ENCODE results near the gene BCAS3.
A peak's percentile ranks its signal among the peaks of the same experiment; 100 is the strongest.

BCAS3 gene

DNA sequence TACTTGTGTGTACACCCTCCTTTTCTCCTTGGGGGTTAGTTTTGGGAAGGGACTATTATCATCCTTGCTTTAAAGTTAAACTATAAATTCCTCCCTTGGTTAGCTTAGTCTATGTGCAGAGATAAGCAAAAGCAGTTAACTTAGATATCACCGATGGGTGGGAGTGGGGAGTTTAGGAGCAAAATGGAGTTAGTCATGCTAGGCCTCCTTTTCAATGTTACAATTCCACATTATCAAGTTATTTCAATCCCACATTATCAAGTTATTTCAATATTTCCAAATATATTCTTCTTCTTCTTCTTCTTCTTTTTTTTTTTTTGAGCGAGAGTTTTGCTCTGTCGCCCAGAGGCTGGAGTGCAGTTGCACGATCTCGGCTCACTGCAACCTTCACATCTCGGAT, 1.7 kb upstream of the BCAS3 start:
- no peak for DNase-seq (ENCODE audit: low spot score)

DNA sequence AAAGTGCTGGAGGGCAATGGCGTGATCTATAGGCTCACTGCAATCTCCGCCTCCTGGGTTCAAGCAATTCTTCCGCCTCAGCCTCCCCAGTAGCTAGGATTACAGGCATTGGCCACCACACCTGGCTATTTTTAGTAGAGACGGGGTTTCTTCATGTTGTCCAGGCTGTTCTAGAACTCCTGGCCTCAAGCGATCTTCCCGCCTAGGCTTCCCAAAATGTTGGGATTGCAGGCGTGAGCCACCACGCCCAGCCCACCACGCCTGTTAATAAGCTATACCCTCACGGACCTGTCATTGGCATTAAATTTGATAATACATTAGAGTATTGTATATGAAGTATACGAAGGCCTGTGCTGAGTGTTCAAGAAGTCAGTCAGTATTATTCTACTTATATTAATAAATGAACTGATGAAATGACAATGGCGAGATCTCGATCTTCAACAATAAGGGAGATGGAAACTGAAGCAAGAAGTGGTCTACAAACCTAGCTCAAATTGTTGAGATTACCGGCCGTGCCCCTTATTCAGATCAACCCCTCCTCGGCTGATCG, 818 bp upstream of the BCAS3 start:
- DNase-seq (ENCODE audit: low spot score), result no peak

DNA sequence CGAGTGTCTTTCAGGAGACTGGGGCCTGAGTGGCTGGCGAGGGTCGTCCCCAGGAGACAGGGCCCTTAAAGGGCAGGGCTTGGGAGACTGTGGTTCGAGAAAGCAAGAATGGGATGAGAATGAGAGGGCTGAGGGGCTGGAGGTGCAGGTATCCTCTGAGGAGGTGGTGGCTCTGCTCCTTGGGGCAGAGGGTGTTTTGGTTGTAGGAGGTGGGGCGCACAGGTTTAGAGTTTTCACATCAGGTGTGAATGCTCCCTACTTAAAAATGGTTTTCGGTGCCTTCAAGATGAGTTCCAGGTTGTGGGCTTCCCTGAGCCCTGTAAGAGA, 430 bp downstream of the BCAS3 start:
- no peak for DNase-seq (ENCODE audit: low spot score)

DNA sequence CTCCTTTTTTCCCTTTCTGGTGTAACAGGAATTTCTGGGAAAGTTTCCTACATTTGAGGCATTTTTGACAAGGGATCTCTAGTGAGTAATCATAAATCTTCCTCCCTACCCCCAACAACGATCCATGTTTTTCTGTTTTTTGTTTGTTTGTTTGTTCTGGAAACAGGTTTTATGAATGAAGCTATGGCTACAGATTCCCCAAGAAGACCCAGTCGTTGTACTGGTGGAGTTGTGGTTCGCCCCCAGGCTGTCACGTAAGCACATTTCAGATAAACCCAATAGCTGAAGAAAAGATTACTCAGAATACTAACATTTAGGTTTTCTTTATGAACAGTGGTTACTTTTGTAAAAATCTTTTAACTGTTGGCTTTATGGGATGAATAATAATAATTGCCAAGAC, 1.6 kb downstream of the BCAS3 start:
- DNase-seq (ENCODE audit: low spot score), result no peak

DNA sequence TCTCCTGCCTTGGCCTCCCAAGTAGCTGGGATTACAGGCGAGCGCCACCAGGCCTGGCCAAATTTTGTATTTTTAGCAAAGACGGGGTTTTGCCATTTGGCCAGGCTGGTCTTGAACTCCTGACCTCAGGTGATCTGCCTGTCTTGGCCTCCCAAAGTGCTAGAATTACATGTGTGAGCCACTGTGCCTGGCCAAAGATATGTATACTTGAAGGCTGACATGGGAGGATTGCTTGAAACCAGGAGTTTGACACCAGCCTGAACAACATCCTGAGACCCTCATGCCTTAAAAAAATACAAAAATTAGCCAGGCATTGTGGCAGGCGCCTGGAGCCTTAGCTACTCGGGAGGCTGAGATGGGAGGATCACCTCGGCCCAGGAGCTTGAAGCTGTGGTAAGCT, 3.1 kb downstream of the BCAS3 start:
- DNase-seq (ENCODE audit: low spot score), result no peak

DNA sequence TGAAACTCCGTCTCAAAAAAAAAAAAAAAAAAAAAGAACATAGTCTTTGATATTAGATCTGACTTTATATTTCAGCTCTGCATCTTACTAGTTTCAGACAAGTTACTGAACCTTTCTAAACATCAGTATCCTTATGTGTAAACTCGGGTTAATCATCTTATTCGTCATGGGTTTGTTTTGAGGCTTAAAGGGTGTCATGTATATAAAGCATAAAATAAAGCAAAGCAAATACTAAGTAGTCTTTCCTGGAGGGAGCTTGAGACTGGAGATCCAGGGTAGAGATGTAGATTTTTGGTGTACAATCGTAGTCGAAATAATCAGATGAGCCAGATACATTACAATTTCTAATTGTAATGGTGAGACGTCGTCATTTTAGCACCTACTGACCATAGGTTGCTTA, 7.8 kb downstream of the BCAS3 start:
- no peak for DNase-seq (ENCODE audit: low spot score)

DNA sequence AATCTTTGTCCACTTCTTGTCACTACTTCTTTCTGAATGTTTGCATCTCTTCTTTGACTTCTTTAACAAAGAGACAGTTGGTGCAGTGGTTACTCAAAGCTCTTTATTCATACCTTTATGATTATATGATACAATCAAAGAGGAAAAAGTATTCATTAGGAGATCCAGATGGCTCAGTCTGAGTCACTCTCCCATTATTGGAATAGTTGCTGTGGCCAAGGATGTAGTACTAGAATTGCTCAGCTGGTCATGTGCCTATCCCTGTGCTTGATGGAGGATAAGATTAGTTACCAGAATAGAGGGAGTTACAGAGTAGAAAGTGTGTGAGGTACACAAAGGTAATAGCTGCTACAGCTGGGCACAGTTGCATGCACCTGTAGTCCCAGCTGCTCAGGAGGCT, 18.3 kb downstream of the BCAS3 start:
- no peak for DNase-seq (ENCODE audit: low spot score)

DNA sequence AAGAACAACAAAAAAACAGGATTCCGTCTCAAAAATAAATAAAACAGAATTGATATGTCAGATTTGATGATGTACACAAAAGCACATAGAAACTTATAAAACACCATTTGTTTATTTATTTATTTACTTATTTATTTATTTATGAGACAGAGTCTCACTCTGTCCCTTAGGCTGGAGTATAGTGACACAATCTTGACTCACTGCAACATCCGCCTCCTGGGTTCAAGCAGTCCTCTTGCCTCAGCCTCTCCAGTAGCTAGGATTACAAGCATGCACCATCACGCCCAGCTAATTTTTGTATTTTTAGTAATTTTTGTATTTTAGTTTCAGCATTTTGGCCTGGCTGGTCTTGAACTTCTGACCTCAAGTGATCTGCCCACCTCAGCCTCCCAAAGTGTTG, 21.4 kb downstream of the BCAS3 start:
- no peak for DNase-seq (ENCODE audit: low spot score)

DNA sequence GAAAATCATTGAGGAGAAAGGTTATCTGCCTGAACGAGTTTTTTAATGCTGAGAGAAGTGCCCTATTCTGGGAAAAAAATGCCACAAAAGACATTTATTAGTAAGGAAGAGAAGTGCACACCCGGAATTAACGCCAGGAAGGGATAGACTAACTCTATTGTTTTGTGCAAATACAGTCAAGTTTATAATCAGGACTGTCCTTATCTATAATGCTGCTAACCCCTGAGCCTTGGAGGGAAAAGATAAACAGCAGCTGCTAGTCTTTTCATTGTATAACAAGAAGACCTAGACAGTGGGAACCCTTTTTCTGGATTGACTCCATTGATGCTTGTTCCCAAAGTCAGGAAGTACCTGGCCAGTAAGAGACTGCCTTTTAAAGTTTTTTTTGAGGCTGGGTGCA, 26.5 kb downstream of the BCAS3 start:
- no peak for DNase-seq (ENCODE audit: low spot score)

DNA sequence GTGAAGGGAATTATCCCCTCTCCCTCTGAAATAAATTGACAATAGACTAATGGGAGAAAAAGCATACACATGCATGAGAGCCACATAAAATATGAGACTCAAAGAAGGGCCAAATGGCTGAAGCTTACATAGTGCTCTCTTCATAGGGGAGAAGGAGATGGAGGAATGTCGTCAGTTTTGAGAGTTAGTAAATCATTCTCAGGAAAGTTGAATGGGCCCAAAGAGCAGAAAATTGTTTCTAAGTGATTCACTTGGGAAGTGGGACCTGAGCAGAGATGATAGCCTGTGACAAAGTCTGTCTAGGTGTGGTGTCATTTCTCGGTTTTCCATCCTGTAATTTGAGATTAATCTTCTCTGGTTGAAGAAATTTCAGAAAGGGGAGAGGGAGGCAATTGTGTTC, 35.0 kb downstream of the BCAS3 start:
- no peak for DNase-seq (ENCODE audit: low spot score)

DNA sequence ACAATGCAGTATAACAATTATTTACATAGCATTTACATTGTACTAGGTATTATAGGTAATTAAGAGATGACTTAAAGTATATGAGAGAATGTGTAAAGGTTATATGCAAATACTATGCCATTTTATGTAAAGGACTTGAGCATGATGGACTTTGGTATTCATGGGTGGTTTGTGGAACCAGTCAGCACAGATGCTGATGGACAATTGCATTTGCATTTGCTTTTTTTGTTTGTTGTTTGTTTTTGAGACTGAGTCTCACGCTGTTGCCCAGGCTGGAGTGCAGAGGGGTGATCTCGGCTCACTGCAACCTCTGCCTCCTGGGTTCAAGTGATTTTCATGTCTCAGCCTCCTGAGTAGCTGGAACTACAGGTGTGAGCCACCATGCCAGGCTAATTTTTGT, 36.0 kb downstream of the BCAS3 start:
- DNase-seq (ENCODE audit: low spot score), result no peak

DNA sequence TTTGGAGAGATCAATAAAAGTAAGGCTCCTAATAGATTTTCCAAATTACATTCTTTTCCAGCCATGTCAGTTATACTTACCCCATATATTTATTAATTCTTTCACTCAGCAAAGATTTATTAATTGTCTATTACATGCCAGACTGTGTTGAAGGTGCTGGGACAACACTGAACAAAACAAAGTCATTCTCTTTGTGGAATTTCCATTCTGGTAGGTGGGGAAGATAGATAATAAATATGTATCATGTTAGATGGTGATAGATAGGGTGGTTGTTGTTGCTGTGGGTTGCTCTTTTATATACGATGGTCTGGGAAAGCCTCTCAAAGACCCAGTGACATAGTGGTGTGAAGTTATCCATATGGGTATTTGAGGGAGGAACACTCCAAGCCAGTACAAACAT, 39.1 kb downstream of the BCAS3 start:
- DNase-seq (ENCODE audit: low spot score), result no peak

DNA sequence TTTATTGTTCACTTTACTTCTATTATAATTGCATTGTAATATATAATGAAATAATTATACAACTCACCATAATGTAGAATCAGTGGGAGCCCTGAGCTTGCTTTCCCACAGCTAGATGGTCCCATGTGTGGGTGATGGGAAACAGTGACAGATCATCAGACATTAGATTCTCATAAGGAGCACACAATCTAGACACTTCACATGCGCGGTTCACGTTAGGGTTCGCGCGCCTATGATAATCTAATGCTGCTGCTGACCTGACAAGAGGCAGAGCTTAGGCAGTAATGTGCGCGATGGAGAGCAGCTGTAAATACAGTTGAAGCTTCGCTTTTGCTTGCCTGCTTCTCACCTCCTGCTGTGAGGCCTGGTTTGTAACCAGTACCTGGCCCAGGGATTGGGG, 40.2 kb downstream of the BCAS3 start:
- DNase-seq (ENCODE audit: low spot score), result no peak

DNA sequence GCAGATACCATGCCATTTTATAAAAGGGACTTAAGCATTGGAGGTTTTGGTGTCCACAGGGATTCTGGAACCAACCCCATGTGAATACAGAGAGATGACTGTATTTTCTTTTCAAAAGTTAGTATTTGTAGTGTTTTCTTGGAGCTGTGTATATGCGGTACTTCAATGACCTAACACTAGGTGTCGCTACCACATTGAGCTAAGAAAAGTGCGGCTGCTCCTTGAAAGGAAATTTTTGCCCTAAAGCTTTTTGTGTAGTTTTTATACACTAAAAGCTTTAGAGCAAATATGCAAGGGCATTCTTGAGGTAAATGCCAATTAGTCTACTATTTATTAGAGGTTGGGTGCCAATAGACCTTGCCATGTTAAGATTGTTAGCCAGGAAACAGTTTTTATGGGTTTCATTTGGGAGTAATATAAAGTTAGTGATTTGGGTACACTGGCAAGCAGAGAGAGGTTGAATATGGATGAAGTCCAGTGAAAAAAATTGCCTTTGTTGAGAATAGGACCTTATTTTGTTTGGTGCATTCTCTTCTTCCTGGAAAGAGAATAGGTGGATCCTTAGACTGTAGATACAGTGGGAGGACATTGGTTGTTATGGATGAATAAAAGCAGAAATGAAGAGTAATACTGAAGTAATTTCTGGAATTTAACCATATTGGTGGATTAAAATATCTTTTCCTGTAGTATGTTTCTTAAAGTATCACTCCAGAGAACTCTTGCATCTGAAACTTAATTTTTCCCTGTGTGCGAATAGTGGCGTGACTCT, 43.3 kb downstream of the BCAS3 start:
- peak; percentile 72 for DNase-seq (ENCODE audit: low spot score)

DNA sequence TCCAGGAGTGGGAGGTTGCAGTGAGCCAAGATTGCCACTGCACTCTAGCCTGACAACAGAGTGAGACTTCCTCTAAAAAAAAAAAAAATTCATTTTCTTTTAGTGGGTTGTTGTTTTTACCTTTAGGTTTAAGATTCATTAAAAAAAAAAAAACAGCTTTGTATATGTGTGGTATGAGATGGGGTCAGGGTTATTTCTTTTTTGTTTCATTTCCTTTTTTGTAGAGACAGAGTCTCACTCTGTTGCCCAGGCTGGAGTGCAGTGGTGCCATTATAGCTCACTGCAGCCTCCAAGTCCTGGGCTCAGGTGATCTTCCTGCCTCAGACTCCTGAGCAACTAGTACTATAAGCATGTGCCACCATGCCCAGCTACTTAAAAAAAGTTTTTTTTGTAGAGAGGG, 47.0 kb downstream of the BCAS3 start:
- DNase-seq (ENCODE audit: low spot score), result no peak

DNA sequence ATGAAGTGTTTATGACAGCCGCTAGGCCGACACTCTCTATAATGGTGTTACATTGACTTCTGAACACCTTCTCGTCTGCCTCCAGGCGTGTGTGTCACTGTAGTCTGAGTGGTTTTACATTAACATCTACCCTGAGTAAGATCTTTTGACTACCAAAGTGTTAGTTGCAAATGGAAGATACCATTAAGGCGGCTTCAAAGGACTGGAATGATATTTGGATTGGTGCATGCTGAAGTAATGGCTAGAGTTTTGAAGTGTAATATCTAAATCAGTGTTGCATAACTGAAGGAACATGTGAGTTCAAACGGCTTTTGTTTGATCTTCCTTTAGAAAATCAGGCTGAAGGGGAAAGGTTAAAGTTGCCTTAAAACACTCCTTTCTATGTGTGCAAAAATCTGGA, 52.2 kb downstream of the BCAS3 start:
- no peak for DNase-seq (ENCODE audit: low spot score)

DNA sequence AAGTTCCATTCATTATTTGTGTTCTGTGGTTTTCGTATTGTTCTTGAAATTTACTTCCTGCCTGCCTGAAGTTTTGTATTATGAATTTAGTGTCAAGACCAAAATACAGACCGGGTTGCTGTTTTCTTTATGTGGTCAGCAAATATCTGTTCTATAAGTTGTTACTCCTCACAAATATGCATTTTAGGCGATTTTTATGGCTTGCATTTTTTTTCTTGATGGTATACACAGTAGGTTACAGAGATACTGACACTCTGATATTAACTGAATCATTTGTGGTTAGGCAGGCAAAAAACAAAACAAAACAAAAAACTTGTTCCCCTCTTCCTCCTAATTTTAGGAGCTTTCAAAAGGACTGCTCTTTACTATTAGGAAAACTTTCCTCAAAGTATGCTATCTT, 52.6 kb downstream of the BCAS3 start:
- DNase-seq (ENCODE audit: low spot score), result no peak

DNA sequence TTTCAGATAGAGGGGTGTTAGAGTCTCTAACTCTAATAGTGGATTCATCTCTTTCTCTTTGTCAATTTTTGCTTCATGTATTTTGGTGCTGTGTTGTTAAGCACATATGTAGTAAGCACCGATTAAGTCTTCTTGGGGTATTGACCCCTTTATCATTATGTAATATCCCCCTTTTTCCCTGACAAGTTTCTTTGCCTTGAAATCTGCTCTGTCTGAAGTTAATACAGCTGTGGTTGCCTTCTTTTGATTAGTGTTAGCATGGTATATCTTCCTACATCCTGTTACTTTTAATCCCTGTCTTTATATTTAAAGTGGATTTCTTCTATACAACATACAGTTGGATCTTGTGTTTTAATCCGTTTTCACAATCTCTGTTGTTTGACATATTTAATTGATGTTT, 60.6 kb downstream of the BCAS3 start:
- no peak for DNase-seq (ENCODE audit: low spot score)

DNA sequence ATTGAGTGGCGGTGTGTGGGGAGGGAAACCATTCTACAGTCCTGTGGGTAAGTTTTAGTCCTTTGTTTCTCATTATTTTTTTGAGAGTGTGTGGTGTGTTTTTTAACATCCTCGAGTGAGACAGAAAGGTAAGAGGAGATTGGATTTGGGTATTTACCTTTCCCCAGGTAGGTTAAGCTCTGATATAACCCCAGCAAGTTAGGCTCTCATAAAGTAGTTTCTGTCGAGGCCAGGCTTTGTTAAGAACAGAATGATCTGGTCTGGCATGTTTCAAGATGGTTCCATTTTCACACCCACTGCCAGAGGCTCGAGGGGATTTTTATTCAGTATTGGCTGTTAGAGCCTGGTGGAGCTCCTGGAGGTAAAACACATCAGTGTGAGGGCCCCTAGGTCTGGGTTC, 62.9 kb downstream of the BCAS3 start:
- DNase-seq (ENCODE audit: low spot score), result no peak

DNA sequence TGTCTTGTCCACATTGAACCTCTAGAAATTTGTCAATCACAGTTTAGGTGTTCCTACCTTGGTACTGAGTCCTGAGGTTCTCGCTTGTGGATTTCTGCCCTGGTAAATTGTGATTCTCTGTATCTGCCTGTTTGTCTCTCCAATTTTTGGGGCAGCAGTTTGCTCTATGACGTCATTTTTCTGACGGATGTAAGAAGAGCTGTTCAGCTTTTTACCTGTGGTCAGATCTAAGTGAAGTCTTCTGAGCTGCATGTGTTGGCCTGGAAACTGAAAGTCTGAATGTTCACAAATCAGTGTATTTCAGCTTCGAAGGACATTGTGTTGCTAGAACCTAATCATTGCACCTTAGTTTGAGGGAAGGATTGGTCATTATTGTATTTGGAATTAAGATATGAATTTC, 63.4 kb downstream of the BCAS3 start:
- DNase-seq (ENCODE audit: low spot score), result no peak

DNA sequence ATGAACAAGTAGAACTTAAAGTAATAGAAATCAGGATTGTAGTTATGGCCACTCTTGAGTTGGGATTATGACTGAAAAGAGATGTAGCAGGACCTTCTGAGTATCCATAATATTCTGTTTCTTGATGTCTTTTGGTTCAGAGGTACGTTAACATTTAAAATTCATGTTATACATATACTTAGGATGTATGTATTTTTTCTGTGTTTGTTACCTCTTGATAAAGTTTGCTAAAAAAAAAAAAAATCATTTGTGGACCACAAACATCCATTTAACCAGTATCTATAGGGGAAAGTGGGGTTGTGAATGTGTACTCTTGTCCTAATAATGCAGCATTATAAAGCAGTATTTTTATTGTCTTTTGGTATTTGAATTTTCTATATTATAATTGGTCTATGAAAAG, 65.6 kb downstream of the BCAS3 start:
- DNase-seq (ENCODE audit: low spot score), result no peak

DNA sequence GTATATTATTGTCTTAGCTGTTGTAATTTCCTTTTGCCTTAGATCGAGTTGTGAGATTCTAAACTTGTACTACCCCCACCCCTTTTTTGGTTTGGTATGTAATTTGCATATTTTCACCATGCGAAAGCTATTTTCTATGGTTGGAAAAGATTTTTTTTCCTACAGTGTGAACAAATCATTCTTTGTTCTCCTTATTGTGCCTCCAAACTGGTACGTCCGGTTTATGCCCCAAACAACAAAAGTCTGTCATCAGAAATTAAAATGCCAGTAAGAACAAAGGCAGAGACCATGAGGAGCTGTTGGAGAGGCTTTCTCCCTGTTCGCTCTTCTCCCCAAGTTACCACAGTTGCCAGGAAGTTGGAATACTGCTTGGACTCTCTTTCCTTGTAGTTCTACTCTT, 66.1 kb downstream of the BCAS3 start:
- DNase-seq (ENCODE audit: low spot score), result no peak

DNA sequence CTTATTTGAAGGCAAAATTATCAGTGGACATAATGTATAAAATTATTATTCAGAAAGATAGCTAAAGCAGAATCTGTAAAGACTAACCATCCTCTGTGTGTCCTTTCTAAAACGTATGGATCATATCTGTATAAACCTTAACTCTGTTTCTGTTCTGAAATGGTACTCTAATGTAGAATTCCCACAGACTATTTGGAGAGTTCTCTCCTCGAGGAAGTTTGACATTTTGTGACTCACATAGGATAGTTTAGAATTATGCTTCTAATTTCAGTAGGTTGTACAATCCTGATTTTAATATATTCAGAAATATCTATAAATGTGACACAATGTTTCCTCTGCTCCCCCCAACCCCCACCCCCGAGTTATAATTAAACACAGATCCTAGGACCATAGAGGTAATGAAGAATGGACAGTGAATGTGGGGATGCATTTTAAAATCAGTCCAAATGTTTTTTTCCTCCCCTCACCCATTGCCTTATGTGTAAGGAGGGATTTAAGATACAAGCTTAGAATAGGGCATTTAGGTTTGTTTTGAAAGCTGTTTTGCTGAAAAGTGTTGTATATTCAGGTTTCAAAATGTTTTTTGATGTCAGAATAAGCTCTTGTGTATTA, 66.8 kb downstream of the BCAS3 start:
- no peak for DNase-seq (ENCODE audit: low spot score)

DNA sequence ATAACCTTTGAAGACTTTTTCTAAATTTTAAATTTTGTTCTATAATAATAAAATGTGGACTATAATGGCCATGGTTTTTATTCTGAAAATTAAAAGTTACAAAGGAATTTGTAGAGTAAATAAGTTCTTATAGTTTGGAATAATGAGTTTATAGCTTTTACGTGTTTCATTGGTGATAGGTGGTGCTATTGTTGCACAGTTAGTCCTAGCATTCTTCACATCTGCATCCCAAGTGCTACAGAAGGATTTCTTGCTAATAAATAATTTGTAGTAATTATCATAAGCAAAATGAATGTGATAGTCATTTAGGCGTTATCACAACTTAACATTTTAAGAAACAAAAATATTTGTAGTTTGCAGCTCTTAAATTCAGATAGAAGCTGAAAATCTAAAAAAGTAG, 67.9 kb downstream of the BCAS3 start:
- DNase-seq (ENCODE audit: low spot score), result no peak

All from D341Med (cell line).